Aortic smooth muscle cell (primary cell): Measurements from ENCODE around the gene PATE3. TPM values are rescaled to one million over a fixed set of nuclear protein-coding genes. Genes with fewer than 3 reads are reported as not detected.

Experiments used
- total RNA-seq: library from RNA; depleted of rRNA; stranded (reverse); fragments of >200 nt; gene quantifications from 2 replicates; pipeline ENCODE4 v1.2.3, GENCODE V29; 2014

Gene PATE3
- not detected in 2 replicates for total RNA-seq

GRCh38 chr11:125787827-125788226 is at the start of gene PATE3:
TSS of gene PATE3 (plus strand) at chr11:125788127. CDS start at chr11:125788152, 25 bp downstream.

GRCh38 chr11:125745979-125746378 is 41.9 kb upstream of the PATE3 start, which contains the start of gene PATE1:
TSS of gene PATE1 (plus strand) at chr11:125746279. CDS start at chr11:125746305, 26 bp downstream.

GRCh38 chr11:125778728-125779127 is 9.2 kb upstream of the PATE3 start, which contains the start of gene PATE2:
TSS of gene PATE2 (minus strand) at chr11:125778828. CDS start at chr11:125778773, 55 bp downstream.

GRCh38 chr11:125833016-125833415 is 45.1 kb downstream of the PATE3 start, which contains the start of gene PATE4:
TSS of gene PATE4 (plus strand) at chr11:125833316. CDS start at chr11:125833360, 44 bp downstream.

Other genes with a start within 250 kb of the PATE3 start
- 91.4 and 92.1 TPM in 2 replicates for gene EI24, start 218.7 kb upstream of the PATE3 start, total RNA-seq
- gene STT3A, start 195.3 kb upstream of the PATE3 start, total RNA-seq = 248 and 313 TPM in 2 replicates
- gene CHEK1, start 163.0 kb upstream of the PATE3 start, total RNA-seq = 24.6 and 30.5 TPM in 2 replicates
- not detected in 2 replicates for gene ACRV1, start 107.3 kb upstream of the PATE3 start, total RNA-seq
- gene PATE1, start 41.8 kb upstream of the PATE3 start, total RNA-seq = not detected in 2 replicates
- gene PATE2, start 9.3 kb upstream of the PATE3 start, total RNA-seq = 0.13 and 0.44 TPM in 2 replicates
- not detected in 2 replicates for gene PATE4, start 45.2 kb downstream of the PATE3 start, total RNA-seq
- gene HYLS1, start 99.5 kb downstream of the PATE3 start, total RNA-seq = 6.2 and 10.0 TPM in 2 replicates
- gene PUS3, start 115.1 kb downstream of the PATE3 start, total RNA-seq = 8.6 and 11.4 TPM in 2 replicates
- 0.06 TPM in 1 of 2 replicates, not detected in the other for gene DDX25, start 116.4 kb downstream of the PATE3 start, total RNA-seq
- gene VSIG10L2, start 157.9 kb downstream of the PATE3 start, total RNA-seq = not detected in 2 replicates